Lung (tissue), 12 donors: ENCODE results near the gene WNT11. TPM values are rescaled to one million over a fixed set of nuclear protein-coding genes. Genes with fewer than 3 reads are reported as not detected.

Experiments
- ATAC-seq: fragments of 200-7000 bp; cut with Tn5 transposase; one replicate; pipeline ENCODE4 v1.9.1; 2020; ENCODE audit warnings: moderate number of reproducible peaks; ENCODE audit not compliant: insufficient read depth, low FRiP score
- DNase-seq, 3 donors: peaks; one replicate each; pipeline ENCODE4 v3.0.0-alpha.2; 2013 to 2017
- H3K27ac ChIP-seq, 2 donors: one replicate each; pipeline ENCODE4 v1.5.1; 2013; ENCODE audit warnings: mild to moderate bottlenecking in 2 of 2, moderate library complexity in 2 of 2, control low read depth in 1 of 2, inconsistent platforms in 1 of 2, low read depth in 1 of 2, low read length in 1 of 2
- H3K27me3 ChIP-seq, 3 donors: one replicate each; pipeline ENCODE4 v1.5.1; 2013; ENCODE audit warnings: low read length in 2 of 3; ENCODE audit not compliant: control insufficient read depth in 3 of 3, insufficient read depth in 3 of 3
- H3K36me3 ChIP-seq, 4 donors: one replicate each; pipeline ENCODE4 v1.5.1; 2013; ENCODE audit warnings: low read length in 4 of 4, mild to moderate bottlenecking in 1 of 4, moderate library complexity in 1 of 4; ENCODE audit not compliant: control insufficient read depth in 4 of 4, insufficient read depth in 4 of 4
- H3K4me1 ChIP-seq, 5 donors: one replicate each; pipeline ENCODE4 v1.5.1; 2013; ENCODE audit warnings: low read length in 5 of 5, mild to moderate bottlenecking in 2 of 5, moderate library complexity in 1 of 5; ENCODE audit not compliant: control insufficient read depth in 5 of 5, insufficient read depth in 5 of 5
- H3K4me3 ChIP-seq: one replicate; pipeline ENCODE4 v1.5.1; 2013; ENCODE audit warnings: mild to moderate bottlenecking, control low read depth, moderate library complexity
- H3K9ac ChIP-seq, 2 donors: one replicate each; pipeline ENCODE4 v1.5.1; 2013; ENCODE audit warnings: low read length in 2 of 2, control low read depth in 1 of 2; ENCODE audit not compliant: insufficient read depth in 1 of 2
- H3K9me3 ChIP-seq, 4 donors: one replicate each; pipeline ENCODE4 v1.5.1; 2013; ENCODE audit warnings: low read length in 3 of 4, mild to moderate bottlenecking in 1 of 4, moderate library complexity in 1 of 4; ENCODE audit not compliant: control insufficient read depth in 4 of 4, insufficient read depth in 3 of 4
- CTCF ChIP-seq: IDR thresholded peaks from 2 replicates; pipeline ENCODE4 v1.5.1; 2012; ENCODE audit warnings: mild to moderate bottlenecking; ENCODE audit errors: control extremely low read depth, extremely low read depth
- WGBS, 2 donors: extraction: QIAGEN DNeasy Blood & Tissue Kit; methylation state at CpG; one replicate each; pipeline ENCODE4 v1.1.7; 2013; 5-methylcytosine and 5-hydroxymethylcytosine counted together
- polyA plus RNA-seq, 2 donors: library from polyadenylated mRNA; stranded (reverse); fragments of 200-250 nt; gene quantifications; one replicate each; pipeline ENCODE4 v1.2.1, GENCODE V29; 2013
- total RNA-seq, 2 donors: library from RNA; depleted of rRNA in 1 of 2; stranded (reverse); fragments of >200 nt in 1 of 2; gene quantifications; one replicate each; pipeline ENCODE4 v1.2.1, GENCODE V29; 2014 to 2021
- donor health status: control.
- donor health status: control.
- donor health status: Bipolar disorder and iron deficiency.
- donor health status: healthy.
- donor health status: DM: yes; HTN: yes; CAD: no.

Gene WNT11
- total and polyA plus RNA-seq, 4 donors, result 1.5 to 31.3 (median 3.6) TPM

- H3K4me3 ChIP-seq, result no peak overlapping the region
- 88 to 91% methylated on average over 22 of the region's 22 CpGs for WGBS, 2 donors
- no peaks in the 10 kb centered on the region for H3K9me3 ChIP-seq
- no peak overlapping the region for H3K9ac ChIP-seq
- no peak for DNase-seq
- H3K4me1 ChIP-seq, result peaks cover 0 to 2% (median 0%) of the 10 kb centered on the region in 5 donors
- peaks cover 5 to 11% (median 9%) of the 10 kb centered on the region in 4 donors for H3K36me3 ChIP-seq
- ATAC-seq, result no peak
- no peaks in the 10 kb centered on the region for H3K27me3 ChIP-seq
- no peak for TF ChIP-seq CTCF
- H3K27ac ChIP-seq, result no peak overlapping the region
Observed at GRCh38 chr11:76140912-76141574, 65.3 kb downstream of the WNT11 start.

GRCh38 chr11:76139314-76139713, 67.0 kb downstream of the WNT11 start:
- peaks cover 0 to 11% (median 2%) of the 10 kb centered on the region in 5 donors for H3K4me1 ChIP-seq
- no peaks in the 10 kb centered on the region for H3K27me3 ChIP-seq
- H3K9ac ChIP-seq, result no peak overlapping the region
- H3K4me3 ChIP-seq, result no peak overlapping the region
- H3K9me3 ChIP-seq, result no peaks in the 10 kb centered on the region
- no peak for DNase-seq
- H3K36me3 ChIP-seq, result peaks cover 5 to 11% (median 9%) of the 10 kb centered on the region in 4 donors
- TF ChIP-seq CTCF, result no peak
- H3K27ac ChIP-seq, result no peak overlapping the region
- no peak for ATAC-seq
- 81% methylated on average over 2 of the region's 2 CpGs for WGBS, 2 donors

Other genes with a start within 250 kb of the WNT11 start
- 10 to 100 TPM; 34.6 to 43.4 TPM for gene THAP12, start 174.6 kb upstream of the WNT11 start, total RNA-seq
- 10 to 100 TPM; 18.5 to 22.3 TPM for gene THAP12, start 174.6 kb upstream of the WNT11 start, polyA plus RNA-seq
- gene GVQW3, start 174.8 kb upstream of the WNT11 start, total RNA-seq, result 1 to 10 TPM; 2.4 to 7.0 TPM
- gene GVQW3, start 174.8 kb upstream of the WNT11 start, polyA plus RNA-seq, result under 1 TPM; 0.53 to 0.77 TPM
- 10 to 100 TPM; 21.1 to 59.3 TPM for gene EMSY, start 238.5 kb upstream of the WNT11 start, total RNA-seq
- 1 to 10 TPM; 5.0 to 9.9 TPM for gene EMSY, start 238.5 kb upstream of the WNT11 start, polyA plus RNA-seq